Adrenal gland (tissue), 12 donors: ENCODE results near the gene SMAD4. TPM values are rescaled to one million over a fixed set of nuclear protein-coding genes. Genes with fewer than 3 reads are reported as not detected.

Experiments used
- DNase-seq, 7 donors: peaks; one replicate each; pipeline ENCODE4 v3.0.0-alpha.2; 2019 to 2020
- H3K27ac ChIP-seq, 5 donors: fragments of 200-600 bp; sonication (generic) in 4 of 5; 1 replicate in 3 of 5; 2 replicates in 2 of 5; pipeline versions ENCODE4 v1.5.1 to v1.8.0; 2016 to 2020; ENCODE audit warnings: mild to moderate bottlenecking in 1 of 5
- H3K27me3 ChIP-seq: fragments of 200-600 bp; 2 replicates; pipeline ENCODE4 v1.8.0; 2021
- H3K36me3 ChIP-seq, 2 donors: fragments of 200-600 bp; replicated peaks in 1 of 2; 1 replicate in 1 of 2; 2 replicates in 1 of 2; pipeline versions ENCODE4 v1.5.1 to v1.8.0; 2018 to 2022
- H3K4me1 ChIP-seq, 2 donors: fragments of 200-600 bp; replicated peaks in 1 of 2; 1 replicate in 1 of 2; 2 replicates in 1 of 2; pipeline versions ENCODE4 v1.5.1 to v1.8.0; 2018 to 2021
- H3K4me3 ChIP-seq, 4 donors: fragments of 200-600 bp; sonication (generic) in 3 of 4; one replicate each; pipeline ENCODE4 v1.5.1; 2016 to 2018
- H3K9me3 ChIP-seq, 3 donors: fragments of 200-600 bp; sonication (generic) in 1 of 3; replicated peaks in 1 of 3; 1 replicate in 2 of 3; 2 replicates in 1 of 3; pipeline versions ENCODE4 v1.5.1 to v1.8.0; 2016 to 2021
- POLR2A ChIP-seq, 2 donors: fragments of 450-650 bp; IDR thresholded peaks; one replicate each; pipeline ENCODE4 v1.6.1; 2017; ENCODE audit warnings: antibody characterized with exemption in 2 of 2, mild to moderate bottlenecking in 2 of 2, moderate library complexity in 1 of 2
- WGBS, 4 donors: extraction: QIAGEN DNeasy Blood & Tissue Kit in 2 of 4; methylation state at CpG; one replicate each; pipeline versions ENCODE4 v1.1.5 to v1.1.7; 2013 to 2017; 5-methylcytosine and 5-hydroxymethylcytosine counted together
- intact Hi-C, 2 donors: fragments of 100-400 bp; cut with DNase I; formaldehyde crosslinking; loops; one replicate each; pipeline versions ENCODE4 v1.14.1 to v1.15.0; 2022 to 2023
- polyA plus RNA-seq, 3 donors: library from polyadenylated mRNA; stranded (reverse); fragments of 200-250 nt in 2 of 3; fragments of 350-450 nt in 1 of 3; fragmentation: Illumina TruSeq in 1 of 3; extraction: RNeasy Lipid Tissue Mini Kit (QIAGEN cat#74804) in 1 of 3; gene quantifications; one replicate each; pipeline ENCODE4 v1.2.3, GENCODE V29; 2013 to 2014
- total RNA-seq, 9 donors: library from RNA; depleted of rRNA in 4 of 9; stranded (reverse); fragments of >200 nt in 4 of 9; fragments of 120-200 nt in 1 of 9; fragmentation: NEBNext Ultra II Directional in 1 of 9; extraction: Animal tissue kit (Norgen Biotek cat#: 25700) in 1 of 9; gene quantifications; one replicate each; pipeline versions ENCODE4 v1.1.0 to v1.2.4, GENCODE V29; 2013 to 2023
- TF ChIP-seq, protein P1 (sequence below), 6 experiments: fragments of 450-650 bp in 4 of 6; fragments of 200-600 bp in 2 of 6; sonication (generic) in 1 of 6; IDR thresholded peaks; 1 replicate in 5 of 6; 2 replicates in 1 of 6; pipeline versions ENCODE4 v1.5.1 to v1.8.0; 2016 to 2021; ENCODE audit warnings: antibody characterized with exemption in 6 of 6, mild to moderate bottlenecking in 2 of 6, moderate library complexity in 1 of 6
- donor health status: healthy with polysubstance abuse.
- donor health status: Bipolar disorder and iron deficiency.
- donor health status: DM: yes; HTN: yes; CAD: no.
- donor health status: DM: no; HTN: no; CAD: no.
- donor health status: DM: no; HTN: no; CAD: no.
- donor health status: DM: yes; HTN: yes; CAD: no.

The SMAD4 gene
- total and polyA plus RNA-seq, 12 donors = 9.0 to 151 (median 90.1) TPM

DNA sequence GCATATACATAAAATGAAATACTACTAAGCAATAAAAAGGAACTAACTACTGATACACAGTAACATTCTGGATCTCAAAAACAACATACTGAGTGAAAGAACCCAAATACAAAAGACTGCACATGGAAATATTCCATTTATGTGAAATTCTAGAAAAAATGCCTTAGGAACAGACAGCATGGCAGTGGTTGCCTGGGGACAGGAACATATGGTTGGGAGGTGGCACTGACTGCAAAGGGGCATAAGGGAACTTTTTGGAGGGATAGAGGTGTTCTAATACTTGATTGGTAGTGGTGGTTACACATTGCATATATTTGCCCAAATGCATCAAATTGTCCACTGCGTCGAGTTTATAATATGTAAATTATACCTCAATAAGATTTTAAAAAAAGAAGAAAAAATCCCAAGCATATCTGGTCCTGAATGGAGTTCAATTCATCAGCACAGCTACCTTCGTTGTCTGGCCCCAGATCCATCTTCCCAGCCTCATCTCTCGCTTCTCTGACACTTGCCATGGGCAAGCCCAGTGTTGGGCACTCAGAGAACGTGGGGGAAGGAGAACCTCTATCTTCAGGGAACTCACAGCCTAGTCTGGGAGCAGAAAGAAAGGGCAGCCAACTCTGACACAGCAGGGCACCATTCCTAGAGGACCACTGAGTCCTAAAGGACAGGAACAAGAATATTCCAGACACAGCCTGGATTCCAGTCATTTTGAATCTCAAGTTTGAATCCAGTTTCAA is 8.6 kb upstream of the SMAD4 start:
- H3K36me3 ChIP-seq = no peaks in the 10 kb centered on the region
- TF ChIP-seq POLR2A (IDR thresholded peaks at IDR 0.05) = no peak
- TF ChIP-seq, protein P1, sequence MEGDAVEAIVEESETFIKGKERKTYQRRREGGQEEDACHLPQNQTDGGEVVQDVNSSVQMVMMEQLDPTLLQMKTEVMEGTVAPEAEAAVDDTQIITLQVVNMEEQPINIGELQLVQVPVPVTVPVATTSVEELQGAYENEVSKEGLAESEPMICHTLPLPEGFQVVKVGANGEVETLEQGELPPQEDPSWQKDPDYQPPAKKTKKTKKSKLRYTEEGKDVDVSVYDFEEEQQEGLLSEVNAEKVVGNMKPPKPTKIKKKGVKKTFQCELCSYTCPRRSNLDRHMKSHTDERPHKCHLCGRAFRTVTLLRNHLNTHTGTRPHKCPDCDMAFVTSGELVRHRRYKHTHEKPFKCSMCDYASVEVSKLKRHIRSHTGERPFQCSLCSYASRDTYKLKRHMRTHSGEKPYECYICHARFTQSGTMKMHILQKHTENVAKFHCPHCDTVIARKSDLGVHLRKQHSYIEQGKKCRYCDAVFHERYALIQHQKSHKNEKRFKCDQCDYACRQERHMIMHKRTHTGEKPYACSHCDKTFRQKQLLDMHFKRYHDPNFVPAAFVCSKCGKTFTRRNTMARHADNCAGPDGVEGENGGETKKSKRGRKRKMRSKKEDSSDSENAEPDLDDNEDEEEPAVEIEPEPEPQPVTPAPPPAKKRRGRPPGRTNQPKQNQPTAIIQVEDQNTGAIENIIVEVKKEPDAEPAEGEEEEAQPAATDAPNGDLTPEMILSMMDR (IDR thresholded peaks at IDR 0.05) = no peak
- no peaks in the 10 kb centered on the region for H3K27me3 ChIP-seq

DNA sequence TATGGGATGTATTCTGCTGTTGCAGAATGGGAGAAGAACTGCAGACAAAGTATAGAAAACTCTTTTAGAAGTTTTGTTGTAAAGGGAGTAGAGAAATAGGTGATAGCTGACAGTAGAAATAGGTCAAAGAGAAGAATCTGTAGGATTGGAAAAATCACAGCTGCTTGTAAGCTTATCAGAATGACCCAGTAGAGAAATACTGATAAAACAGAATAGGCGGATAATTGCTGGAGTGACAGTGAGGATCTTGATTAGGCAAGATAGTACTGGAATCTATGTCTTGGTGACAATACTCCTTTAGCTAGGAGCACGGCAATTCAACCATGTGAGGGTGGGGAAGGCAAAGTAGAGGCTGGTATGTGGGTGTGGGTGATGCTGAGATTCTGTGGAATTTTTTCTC is 4.5 kb upstream of the SMAD4 start:
- H3K9me3 ChIP-seq = no peaks in the 10 kb centered on the region
- no peaks in the 10 kb centered on the region for H3K27me3 ChIP-seq
- no peak for DNase-seq
- no peak overlapping the region for H3K4me3 ChIP-seq
- intact Hi-C loops = no loop called here
- H3K36me3 ChIP-seq = no peaks in the 10 kb centered on the region
- peaks cover 9 to 29% of the 10 kb centered on the region in 2 donors for H3K4me1 ChIP-seq
- 86 to 97% (median 93%) methylated on average over 2 of the region's 2 CpGs for whole genome bisulfite sequencing, 4 donors
- TF ChIP-seq, protein P1 (IDR thresholded peaks at IDR 0.05) = no peak
- no peak for TF ChIP-seq POLR2A (IDR thresholded peaks at IDR 0.05)
- H3K27ac ChIP-seq = no peak overlapping the region

More for the DNA sequence above, 8.6 kb upstream of the SMAD4 start:
- no peak for DNase-seq
- Histone ChIP-seq H3K27ac (no peak overlapping the region), H3K9me3 (no peaks in the 10 kb centered on the region), H3K4me3 (no peak overlapping the region), H3K4me1 (peaks cover 0 to 9% of the 10 kb centered on the region in 2 donors)
- 90 to 94% (median 93%) methylated on average over 5 of the region's 5 CpGs for WGBS, 4 donors
- intact Hi-C loops = no loop called here

DNA sequence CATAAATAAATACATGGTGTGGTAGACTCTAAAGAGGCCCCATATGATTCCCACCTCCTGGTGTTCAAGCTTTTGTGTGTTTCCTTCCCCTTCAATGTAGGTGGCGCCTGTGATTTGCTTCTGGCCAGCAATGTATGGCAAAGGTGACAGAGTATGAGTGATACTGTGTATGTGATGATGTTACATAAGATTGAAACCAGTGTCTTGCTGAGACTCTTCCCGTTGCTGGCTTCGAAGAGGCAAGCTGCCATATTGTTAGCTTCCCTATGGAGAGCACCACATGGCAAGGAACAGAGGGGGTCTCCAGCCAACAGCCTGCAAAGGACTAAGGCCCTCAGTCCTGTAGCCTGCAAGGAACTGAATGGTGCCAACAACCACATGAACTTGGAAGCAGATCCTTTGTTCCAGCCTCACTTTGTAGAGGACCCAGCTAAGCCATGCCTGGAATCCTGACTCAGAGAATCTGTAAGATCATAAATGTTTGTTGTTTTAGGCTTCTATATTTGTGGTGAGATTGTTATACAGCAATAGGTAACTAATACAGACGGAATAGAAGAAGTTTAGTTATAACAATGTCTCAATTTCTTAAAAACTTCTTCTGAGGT is 1.7 kb upstream of the SMAD4 start:
- Histone ChIP-seq H3K27me3 (no peaks in the 10 kb centered on the region), H3K27ac (no peak overlapping the region), H3K9me3 (no peaks in the 10 kb centered on the region), H3K4me1 (peaks cover 9 to 51% of the 10 kb centered on the region in 2 donors), H3K36me3 (no peaks in the 10 kb centered on the region), H3K4me3 (no peak overlapping the region)
- no peak for DNase-seq
- TF ChIP-seq POLR2A (IDR thresholded peaks at IDR 0.05) = no peak
- TF ChIP-seq, protein P1 (IDR thresholded peaks at IDR 0.05) = no peak
- 87 to 90% (median 88%) methylated on average over 4 of the region's 4 CpGs for WGBS, 4 donors
- intact Hi-C loops = no loop called here

DNA sequence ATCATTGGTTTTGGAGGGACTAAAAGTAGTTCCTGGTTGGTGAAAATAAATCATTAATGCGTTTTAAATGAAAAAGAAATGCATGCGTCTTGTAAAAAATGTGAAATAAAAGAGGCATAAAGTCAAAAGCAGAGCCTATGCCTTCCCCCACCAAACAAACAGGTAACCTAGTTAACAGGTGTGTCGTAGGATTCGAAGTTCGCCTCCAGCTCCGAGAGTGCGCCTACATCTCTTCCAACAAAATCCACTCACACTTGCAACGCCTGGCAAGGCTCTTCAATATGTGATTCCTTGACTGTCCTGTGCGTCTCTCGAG is 677 bp upstream of the SMAD4 start:
- H3K27me3 ChIP-seq = no peaks in the 10 kb centered on the region
- no peak for TF ChIP-seq POLR2A (IDR thresholded peaks at IDR 0.05)
- TF ChIP-seq, protein P1 (IDR thresholded peaks at IDR 0.05) = no peak
- H3K4me3 ChIP-seq = peak overlapping the region in 3 of 4 donors; percentile 29 to 87 (median 57)
- intact Hi-C loops = no loop called here
- WGBS, 4 donors = 9 to 17% (median 13%) methylated on average over 10 of the region's 10 CpGs
- H3K9me3 ChIP-seq = no peaks in the 10 kb centered on the region
- H3K27ac ChIP-seq = peak overlapping the region; percentile 70 to 99 (median 98)
- H3K36me3 ChIP-seq = peaks cover 0 to 6% of the 10 kb centered on the region in 2 donors
- peaks cover 9 to 56% of the 10 kb centered on the region in 2 donors for H3K4me1 ChIP-seq
- DNase-seq = no peak
